IMR-90 (cell line): Measurements from ENCODE around the gene URM1. TPM values are rescaled to one million over a fixed set of nuclear protein-coding genes. Genes with fewer than 3 reads are reported as not detected.

Experiments
- ATAC-seq: fragments of 200-7000 bp; cut with Tn5 transposase; 2 replicates; pipeline ENCODE4 v1.9.1; 2020; ENCODE audit warnings: low read depth, mild to moderate bottlenecking, moderate library complexity
- BruUV-seq: library from RNA; stranded (reverse); fragments of 400-500 nt; replicated peaks from 2 replicates; lab custom pipeline; 2021; lab: Mats Ljungman, UMichigan
- CTCF ChIA-PET: fragments of 300-600 bp; formaldehyde crosslinking; extraction: SDS; loops from one replicate; lab custom pipeline; 2021; ENCODE audit warnings: antibody characterized with exemption; lab: Yijun Ruan, JAX
- POLR2A ChIA-PET: fragments of 300-600 bp; sonication (Branson Sonifier 250); formaldehyde crosslinking; loops from one replicate; lab custom pipeline; 2022; ENCODE audit warnings: antibody characterized with exemption; ENCODE audit not compliant: unreplicated experiment; lab: Charles Lee
- DNase-seq: peaks from one replicate; pipeline ENCODE4 v3.0.0; 2013
- H2AFZ ChIP-seq: replicated peaks from 2 replicates; pipeline ENCODE3; 2013; ENCODE audit warnings: low read length, mild to moderate bottlenecking; ENCODE audit not compliant: poor library complexity
- H2AK5ac ChIP-seq: 2 replicates; pipeline ENCODE4 v1.6.1; 2013; ENCODE audit warnings: low read depth, low read length, inconsistent platforms
- H2AK9ac ChIP-seq: replicated peaks from 2 replicates; pipeline ENCODE3; 2013; ENCODE audit warnings: mild to moderate bottlenecking, low read depth, low read length, moderate library complexity; ENCODE audit not compliant: poor library complexity
- H2BK120ac ChIP-seq: 2 replicates; pipeline ENCODE4 v1.6.1; 2013; ENCODE audit warnings: low read depth, low read length, inconsistent platforms
- H2BK15ac ChIP-seq: 3 replicates; pipeline ENCODE4 v1.6.1; 2013; ENCODE audit warnings: low read depth, low read length, inconsistent platforms
- H2BK20ac ChIP-seq: 2 replicates; pipeline ENCODE4 v1.6.1; 2013; ENCODE audit warnings: low read depth, mild to moderate bottlenecking, inconsistent platforms, low read length, moderate library complexity
- H2BK5ac ChIP-seq: 2 replicates; pipeline ENCODE4 v1.6.1; 2013; ENCODE audit warnings: mild to moderate bottlenecking, low read depth, low read length, inconsistent platforms; ENCODE audit not compliant: poor library complexity, severe bottlenecking
- H3K14ac ChIP-seq: replicated peaks from 2 replicates; pipeline ENCODE4 v1.6.1; 2013; ENCODE audit warnings: low read depth, low read length, inconsistent platforms
- H3K18ac ChIP-seq: 2 replicates; pipeline ENCODE4 v1.6.1; 2013; ENCODE audit warnings: low read depth, low read length, control low read depth
- H3K23ac ChIP-seq: 2 replicates; pipeline ENCODE4 v1.6.1; 2013; ENCODE audit warnings: low read depth, low read length, inconsistent platforms
- H3K27ac ChIP-seq: 2 replicates; pipeline ENCODE4 v1.5.1; 2013; ENCODE audit warnings: mild to moderate bottlenecking, control low read depth, low read length; ENCODE audit not compliant: insufficient read depth
- H3K27me3 ChIP-seq: 2 replicates; pipeline ENCODE4 v1.6.1; 2013; ENCODE audit warnings: low read length; ENCODE audit not compliant: control insufficient read depth, insufficient read depth
- H3K36me3 ChIP-seq: 2 replicates; pipeline ENCODE4 v1.6.1; 2013; ENCODE audit warnings: low read length, mixed read lengths; ENCODE audit not compliant: control insufficient read depth, insufficient read depth
- H3K4ac ChIP-seq: 2 replicates; pipeline ENCODE4 v1.6.1; 2013; ENCODE audit warnings: low read depth, low read length, inconsistent platforms
- H3K4me1 ChIP-seq: 2 replicates; pipeline ENCODE4 v1.6.1; 2013; ENCODE audit warnings: low read length, mixed read lengths; ENCODE audit not compliant: control insufficient read depth, insufficient read depth
- H3K4me2 ChIP-seq: 2 replicates; pipeline ENCODE4 v1.6.1; 2013; ENCODE audit warnings: low read depth, mild to moderate bottlenecking, control low read depth, low read length, moderate library complexity
- H3K4me3 ChIP-seq: 2 replicates; pipeline ENCODE4 v1.5.1; 2013; ENCODE audit warnings: low read depth, mild to moderate bottlenecking, control low read depth, low read length, moderate library complexity; ENCODE audit not compliant: insufficient read depth
- H3K56ac ChIP-seq: 2 replicates; pipeline ENCODE4 v1.6.1; 2013; ENCODE audit warnings: low read length, inconsistent platforms; ENCODE audit not compliant: insufficient read depth; ENCODE audit errors: extremely low read depth
- H3K79me1 ChIP-seq, 2 experiments: 2 replicates each; pipeline ENCODE4 v1.6.1; 2013; ENCODE audit warnings: low read length in 2 of 2, inconsistent platforms in 1 of 2, low read depth in 1 of 2
- H3K9ac ChIP-seq: 2 replicates; pipeline ENCODE4 v1.6.1; 2013; ENCODE audit warnings: low read depth, low read length, control low read depth
- H3K9me1 ChIP-seq: 2 replicates; pipeline ENCODE4 v1.6.1; 2013; ENCODE audit warnings: low read length, inconsistent platforms; ENCODE audit not compliant: insufficient read depth
- H3K9me3 ChIP-seq: 2 replicates; pipeline ENCODE4 v1.6.1; 2013; ENCODE audit warnings: low read length; ENCODE audit not compliant: control insufficient read depth, insufficient read depth
- H4K20me1 ChIP-seq: 2 replicates; pipeline ENCODE4 v1.6.1; 2013; ENCODE audit warnings: low read length, inconsistent platforms; ENCODE audit not compliant: insufficient read depth
- H4K5ac ChIP-seq: 2 replicates; pipeline ENCODE4 v1.6.1; 2013; ENCODE audit warnings: mild to moderate bottlenecking, low read depth, low read length, control low read depth
- H4K8ac ChIP-seq, 2 experiments: 2 replicates each; pipeline ENCODE4 v1.6.1; 2013; ENCODE audit warnings: low read depth in 2 of 2, low read length in 2 of 2, control low read depth in 1 of 2, inconsistent platforms in 1 of 2
- H4K91ac ChIP-seq: 2 replicates; pipeline ENCODE4 v1.6.1; 2013; ENCODE audit warnings: low read depth, low read length, inconsistent platforms; ENCODE audit not compliant: insufficient read depth
- CEBPB ChIP-seq: IDR thresholded peaks from 2 replicates; pipeline ENCODE4 v1.6.1; 2012; ENCODE audit warnings: low read depth, low read length, improper control_type of control experiment
- RCOR1 ChIP-seq: IDR thresholded peaks from 2 replicates; pipeline ENCODE4 v1.6.1; 2012; ENCODE audit warnings: mild to moderate bottlenecking, low read length, improper control_type of control experiment; ENCODE audit not compliant: insufficient replicate concordance
- WGBS, 2 experiments: methylation state at CpG; one replicate each; pipeline versions ENCODE4 v1.1.5 to v1.1.7; 2013; ENCODE audit warnings: missing lambda C conversion rate in 2 of 2; ENCODE audit not compliant: insufficient read length in 1 of 2; ENCODE audit errors: extremely low coverage in 2 of 2; 5-methylcytosine and 5-hydroxymethylcytosine counted together
- dilution Hi-C: fragments of 300-500 bp; cut with HindIII; formaldehyde crosslinking; loops from one replicate; pipeline ENCODE4 v1.14.3; 2018; ENCODE audit warnings: low sequenced_read_pairs; ENCODE audit not compliant: unreplicated experiment
- in situ Hi-C: fragments of 300-500 bp; cut with MboI; formaldehyde crosslinking; loops from 3 replicates; pipeline ENCODE4 v1.14.3; 2019; ENCODE audit warnings: low sequenced_read_pairs, inconsistent platforms, mixed read lengths
- intact Hi-C: fragments of 100-400 bp; cut with micrococcal nuclease; formaldehyde crosslinking; loops from 2 replicates; pipeline ENCODE4 v1.10.0; 2022
- polyA plus RNA-seq, 3 experiments: library from polyadenylated mRNA; depleted of rRNA; stranded (reverse); fragments of >200 nt; gene quantifications; 2 replicates each; pipeline ENCODE4 v1.2.3, GENCODE V29; 2012; ENCODE audit warnings: low replicate concordance in 1 of 3
- total RNA-seq: library from RNA; depleted of rRNA; stranded (reverse); fragments of >200 nt; gene quantifications from 2 replicates; pipeline ENCODE4 v1.2.3, GENCODE V29; 2012

The URM1 gene
- total and polyA plus RNA-seq, 2 of the 4 experiments (the other 2 are of a cell fraction), result 33.2 to 66.9 TPM

DNA sequence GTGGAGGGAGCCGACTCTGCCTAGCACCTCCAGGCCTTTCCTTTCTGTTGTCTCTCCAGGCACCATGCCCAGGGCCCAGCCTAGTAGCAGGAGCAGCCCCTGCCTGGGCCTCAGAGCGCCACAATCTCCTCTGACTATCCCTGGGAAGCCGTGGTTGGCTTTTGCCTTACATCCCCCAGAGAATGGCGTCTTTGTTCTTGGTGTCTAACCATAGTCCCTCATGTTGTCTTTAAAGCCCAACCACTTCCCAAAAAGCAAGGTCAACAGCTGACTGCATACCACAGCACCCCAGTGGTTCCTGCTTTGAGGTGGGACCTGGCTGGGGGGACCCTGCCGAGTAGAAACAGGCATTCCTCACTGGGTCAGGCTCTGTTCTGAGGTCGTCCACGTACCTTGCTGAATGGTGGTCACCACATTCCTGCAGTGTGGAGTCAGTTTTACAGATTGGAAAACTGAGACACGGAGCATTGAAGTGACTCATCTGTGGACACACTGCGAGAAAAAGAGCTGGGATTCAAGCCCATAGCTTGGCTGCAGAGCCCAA, 35.7 kb downstream of the URM1 start:
- no TSS peak for BruUV-seq
- POLR2A ChIA-PET, result interaction anchor here (0.7 kb wide), 1 partner anchor 134 kb away, joined by 8 read pairs; no protein-coding TSS in a partner anchor
- CTCF ChIA-PET, result interaction anchor here (1.5 kb wide), 1 partner anchor 112 kb away, joined by 3 read pairs; no protein-coding TSS in a partner anchor

More for the DNA sequence above, 35.7 kb downstream of the URM1 start:
- H4K5ac ChIP-seq, result 0 out of 2 replicates have a peak overlapping the region, but pooled peaks have one; percentile 4
- in situ Hi-C loops (no loop called here), dilution Hi-C loops (no loop called here), intact Hi-C loops (no loop called here)
- H2BK5ac ChIP-seq, result no peak overlapping the region
- peak overlapping the region; percentile 45 for H3K4ac ChIP-seq
- no peaks in the 10 kb centered on the region for H3K79me1 ChIP-seq
- H2BK120ac ChIP-seq, result 0 out of 2 replicates have a peak overlapping the region, but pooled peaks have one; percentile 44
- DNase-seq (peak; percentile 50), ATAC-seq (no peak; the same call in 1 of the 2 replicates)
- no peaks in the 10 kb centered on the region for H4K20me1 ChIP-seq
- TF ChIP-seq CEBPB (no peak), RCOR1 (peak; percentile 81)
- H2AFZ ChIP-seq, result peak overlapping the region; percentile 83
- no peak overlapping the region; the same call in 1 of the 2 replicates for H2AK5ac ChIP-seq
- H4K8ac ChIP-seq, result peak overlapping the region; percentile 25 to 65; a peak in 3 of 4 replicates
- H3K9ac ChIP-seq, result no peak overlapping the region
- H3K23ac ChIP-seq, result no peak overlapping the region
- H3K18ac ChIP-seq, result no peak overlapping the region
- H3K4me1 ChIP-seq, result peaks cover 6% of the 10 kb centered on the region
- H3K9me3 ChIP-seq, result no peaks in the 10 kb centered on the region
- no peak overlapping the region for H2BK20ac ChIP-seq
- peak overlapping the region; percentile 54 for H3K14ac ChIP-seq
- no peaks in the 10 kb centered on the region for H3K36me3 ChIP-seq
- no peak overlapping the region for H3K4me2 ChIP-seq
- H3K9me1 ChIP-seq, result peaks cover 4% of the 10 kb centered on the region; the same call in 1 of the 2 replicates
- H2AK9ac ChIP-seq, result peak overlapping the region; percentile 79
- 49% methylated on average over 4 of the region's 9 CpGs; no CpG with 5 or more reads in 1 of the 2 experiments for WGBS, 2 experiments
- H3K56ac ChIP-seq, result no peak overlapping the region; the same call in 1 of the 2 replicates
- H2BK15ac ChIP-seq, result no peak overlapping the region
- H4K91ac ChIP-seq, result 0 out of 2 replicates have a peak overlapping the region, but pooled peaks have one; percentile 14
- H3K27me3 ChIP-seq, result peaks cover 8% of the 10 kb centered on the region; the same call in 1 of the 2 replicates
- no peak overlapping the region for H3K27ac ChIP-seq
- H3K4me3 ChIP-seq, result no peak overlapping the region
